Measurements from ENCODE around the gene PIM2.

DNA sequence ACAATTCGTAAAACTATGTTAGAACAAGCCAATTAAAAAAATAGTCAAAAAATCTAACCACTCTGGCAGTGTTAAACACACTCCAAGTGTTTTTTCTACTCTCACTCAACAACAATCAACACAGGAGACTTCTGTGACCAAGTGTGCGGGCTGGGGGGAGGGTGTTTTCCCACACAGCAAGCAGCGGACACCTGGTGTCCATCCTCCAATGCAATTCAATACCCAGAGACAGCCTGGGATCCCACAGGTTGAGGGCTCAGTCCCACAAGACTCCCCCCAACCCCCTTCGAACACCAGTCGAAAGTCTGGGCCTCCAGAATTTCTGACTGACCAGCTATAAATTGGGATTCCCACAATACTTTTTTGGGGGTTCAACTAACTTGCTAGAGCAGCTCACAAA is 8.3 kb upstream of the PIM2 start:
- no peak for TF ChIP-seq MXI1 (IDR thresholded peaks at IDR 0.05; ENCODE audit: borderline replicate concordance, low read depth, low read length)
- TF ChIP-seq SMC3 (IDR thresholded peaks at IDR 0.05; ENCODE audit: low read depth, low read length) = no peak
- TF ChIP-seq RAD21 (IDR thresholded peaks at IDR 0.05; ENCODE audit: low read length) = no peak
- no peak for TF ChIP-seq CEBPB (IDR thresholded peaks at IDR 0.05; ENCODE audit: low read depth, low read length)
- no peak for TF ChIP-seq POLR2A (IDR thresholded peaks at IDR 0.05; ENCODE audit: low read depth, low read length)
- TF ChIP-seq, protein P1, sequence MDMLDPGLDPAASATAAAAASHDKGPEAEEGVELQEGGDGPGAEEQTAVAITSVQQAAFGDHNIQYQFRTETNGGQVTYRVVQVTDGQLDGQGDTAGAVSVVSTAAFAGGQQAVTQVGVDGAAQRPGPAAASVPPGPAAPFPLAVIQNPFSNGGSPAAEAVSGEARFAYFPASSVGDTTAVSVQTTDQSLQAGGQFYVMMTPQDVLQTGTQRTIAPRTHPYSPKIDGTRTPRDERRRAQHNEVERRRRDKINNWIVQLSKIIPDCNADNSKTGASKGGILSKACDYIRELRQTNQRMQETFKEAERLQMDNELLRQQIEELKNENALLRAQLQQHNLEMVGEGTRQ (IDR thresholded peaks at IDR 0.05; ENCODE audit: low read depth, low read length) = no peak
